Lower leg skin (tissue), 4 donors: ENCODE data around the gene UBXN7. TPM values are rescaled to one million over a fixed set of nuclear protein-coding genes. Genes with fewer than 3 reads are reported as not detected.
"Not testable (repeated sequence)": the region's sequence is repeated elsewhere in the genome, so short reads cannot be mapped to it uniquely, and the experiment has no call there.

Experiments used
- DNase-seq, 2 donors: peaks; one replicate each; pipeline ENCODE4 v3.0.0-alpha.2; 2019; ENCODE audit warnings: low spot score in 2 of 2
- H3K4me3 ChIP-seq: fragments of 200-600 bp; sonication (generic); 2 replicates; pipeline ENCODE4 v1.5.1; 2017; ENCODE audit warnings: mild to moderate bottlenecking, low read depth; ENCODE audit not compliant: poor library complexity, severe bottlenecking
- POLR2A ChIP-seq, 2 donors: fragments of 450-650 bp; IDR thresholded peaks; one replicate each; pipeline ENCODE4 v1.6.1; 2016 to 2017; ENCODE audit warnings: antibody characterized with exemption in 2 of 2, mild to moderate bottlenecking in 1 of 2, moderate library complexity in 1 of 2
- WGBS, 2 donors: methylation state at CpG; one replicate each; pipeline ENCODE4 v1.1.5; 2018; 5-methylcytosine and 5-hydroxymethylcytosine counted together
- intact Hi-C: fragments of 100-400 bp; cut with DNase I; formaldehyde crosslinking; loops from one replicate; pipeline ENCODE4 v1.15.0; 2023; ENCODE audit warnings: low total_unique reads
- total RNA-seq, 4 donors: library from RNA; depleted of rRNA; stranded (reverse); fragments of >200 nt; gene quantifications; one replicate each; pipeline ENCODE4 v1.1.0, GENCODE V29; 2016
- TF ChIP-seq, protein P1 (sequence below), 3 donors: fragments of 450-650 bp; IDR thresholded peaks; one replicate each; pipeline ENCODE4 v1.5.1; 2016; ENCODE audit warnings: antibody characterized with exemption in 3 of 3, mild to moderate bottlenecking in 3 of 3, moderate library complexity in 2 of 3

The UBXN7 gene
- total RNA-seq, 4 donors from 2014 or later = 20.5 to 30.4 (median 28.0) TPM

DNA sequence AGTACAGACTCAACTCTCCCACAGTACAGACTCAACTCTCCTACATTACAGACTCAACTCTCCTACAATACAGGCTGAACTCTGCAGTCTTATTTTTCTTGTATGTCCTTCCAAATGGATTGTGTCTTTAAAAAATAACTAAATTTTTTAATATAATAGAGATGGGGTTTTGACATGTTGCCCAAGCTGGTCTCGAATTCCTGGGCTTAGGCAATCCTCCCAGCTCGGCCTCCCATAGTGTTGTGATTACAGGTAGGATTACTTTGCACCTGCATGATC, 31.2 kb upstream of the UBXN7 start:
- 96 to 97% methylated on average over 2 of the region's 2 CpGs for WGBS, 2 donors
- TF ChIP-seq, protein P1, sequence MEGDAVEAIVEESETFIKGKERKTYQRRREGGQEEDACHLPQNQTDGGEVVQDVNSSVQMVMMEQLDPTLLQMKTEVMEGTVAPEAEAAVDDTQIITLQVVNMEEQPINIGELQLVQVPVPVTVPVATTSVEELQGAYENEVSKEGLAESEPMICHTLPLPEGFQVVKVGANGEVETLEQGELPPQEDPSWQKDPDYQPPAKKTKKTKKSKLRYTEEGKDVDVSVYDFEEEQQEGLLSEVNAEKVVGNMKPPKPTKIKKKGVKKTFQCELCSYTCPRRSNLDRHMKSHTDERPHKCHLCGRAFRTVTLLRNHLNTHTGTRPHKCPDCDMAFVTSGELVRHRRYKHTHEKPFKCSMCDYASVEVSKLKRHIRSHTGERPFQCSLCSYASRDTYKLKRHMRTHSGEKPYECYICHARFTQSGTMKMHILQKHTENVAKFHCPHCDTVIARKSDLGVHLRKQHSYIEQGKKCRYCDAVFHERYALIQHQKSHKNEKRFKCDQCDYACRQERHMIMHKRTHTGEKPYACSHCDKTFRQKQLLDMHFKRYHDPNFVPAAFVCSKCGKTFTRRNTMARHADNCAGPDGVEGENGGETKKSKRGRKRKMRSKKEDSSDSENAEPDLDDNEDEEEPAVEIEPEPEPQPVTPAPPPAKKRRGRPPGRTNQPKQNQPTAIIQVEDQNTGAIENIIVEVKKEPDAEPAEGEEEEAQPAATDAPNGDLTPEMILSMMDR (IDR thresholded peaks at IDR 0.05) = no peak
- no peak for TF ChIP-seq POLR2A (IDR thresholded peaks at IDR 0.05)
- DNase-seq = no peak
- no peak overlapping the region for H3K4me3 ChIP-seq
- intact Hi-C loops = no loop called here

DNA sequence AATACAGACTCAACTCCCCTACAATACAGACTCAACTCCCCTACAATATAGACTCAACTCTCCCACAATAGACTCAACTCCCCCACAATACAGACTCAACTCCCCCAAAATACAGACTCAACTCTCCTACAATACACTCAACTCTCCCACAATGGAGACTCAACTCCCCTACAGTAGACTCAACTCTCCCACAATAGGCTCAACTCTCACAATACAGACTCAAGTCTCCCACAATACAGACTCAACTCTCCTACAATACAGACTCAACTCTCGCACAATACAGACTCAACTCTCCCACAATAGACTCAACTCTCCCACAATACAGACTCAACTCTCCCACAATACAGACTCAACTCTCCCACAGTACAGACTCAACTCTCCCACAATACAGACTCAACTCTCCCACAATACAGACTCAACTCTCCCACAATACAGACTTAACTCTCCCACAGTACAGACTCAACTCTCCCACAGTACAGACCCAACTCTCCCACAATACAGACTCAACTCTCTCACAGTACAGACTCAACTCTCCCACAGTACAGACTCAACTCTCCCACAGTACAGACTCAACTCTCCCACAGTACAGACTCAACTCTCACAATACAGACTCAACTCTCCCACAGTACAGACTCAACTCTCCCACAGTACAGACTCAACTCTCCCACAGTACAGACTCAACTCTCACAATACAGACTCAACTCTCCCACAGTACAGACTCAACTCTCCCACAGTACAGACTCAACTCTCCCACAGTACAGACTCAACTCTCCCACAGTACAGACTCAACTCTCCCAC, 30.7 kb upstream of the UBXN7 start:
- intact Hi-C loops, H3K4me3 ChIP-seq, DNase-seq: not testable (repeated sequence)
- WGBS, 2 donors = 92 to 100% methylated on average over 1 of the region's 1 CpG

DNA sequence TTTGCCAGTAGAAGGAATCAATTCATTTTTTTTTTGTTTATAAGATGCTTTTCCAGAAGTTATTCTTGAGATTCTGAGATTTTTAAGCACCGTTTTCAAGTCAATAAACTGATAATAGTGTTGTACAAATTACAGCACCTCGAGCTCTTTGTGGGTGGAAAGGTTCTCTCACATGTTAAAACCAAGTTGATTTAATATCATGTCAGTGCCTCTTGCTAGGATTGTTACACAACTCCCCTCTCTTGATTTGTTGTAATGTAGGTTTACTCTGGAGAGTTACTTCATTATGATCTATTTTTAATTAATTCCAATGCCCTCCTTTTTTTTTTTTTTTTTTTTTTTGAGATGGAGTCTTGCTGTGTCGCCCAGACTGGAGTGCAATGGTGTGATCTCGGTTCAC, 25.8 kb upstream of the UBXN7 start:
- DNase-seq = no peak
- no peak for TF ChIP-seq POLR2A (IDR thresholded peaks at IDR 0.05)
- TF ChIP-seq, protein P1 (IDR thresholded peaks at IDR 0.05) = no peak
- intact Hi-C loops = no loop called here
- no peak overlapping the region for H3K4me3 ChIP-seq
- 58 to 67% methylated on average over 4 of the region's 4 CpGs for WGBS, 2 donors

DNA sequence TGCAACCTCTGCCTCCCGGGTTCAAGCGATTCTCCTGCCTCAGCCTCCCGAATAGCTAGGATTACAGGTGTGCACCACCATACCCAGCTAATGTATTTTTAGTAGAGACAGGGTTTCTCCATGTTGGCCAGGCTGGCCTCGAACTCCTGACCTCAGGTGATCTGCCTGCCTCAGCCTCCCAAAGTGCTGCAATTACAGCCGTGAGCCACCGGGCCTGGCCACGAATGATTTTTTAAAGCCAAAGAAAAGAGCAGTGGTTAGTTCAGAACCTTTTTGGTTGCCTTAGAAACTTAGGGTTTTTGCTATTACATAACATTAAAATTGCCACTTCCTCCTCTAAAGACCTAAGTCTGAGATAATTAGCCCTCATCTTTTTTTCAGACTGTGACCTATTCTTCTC, 25.2 kb upstream of the UBXN7 start:
- WGBS, 2 donors = 68 to 78% methylated on average over 7 of the region's 7 CpGs
- H3K4me3 ChIP-seq, intact Hi-C loops: not testable (repeated sequence)
- peak in 1 of 2 donors; percentile 10 for DNase-seq

DNA sequence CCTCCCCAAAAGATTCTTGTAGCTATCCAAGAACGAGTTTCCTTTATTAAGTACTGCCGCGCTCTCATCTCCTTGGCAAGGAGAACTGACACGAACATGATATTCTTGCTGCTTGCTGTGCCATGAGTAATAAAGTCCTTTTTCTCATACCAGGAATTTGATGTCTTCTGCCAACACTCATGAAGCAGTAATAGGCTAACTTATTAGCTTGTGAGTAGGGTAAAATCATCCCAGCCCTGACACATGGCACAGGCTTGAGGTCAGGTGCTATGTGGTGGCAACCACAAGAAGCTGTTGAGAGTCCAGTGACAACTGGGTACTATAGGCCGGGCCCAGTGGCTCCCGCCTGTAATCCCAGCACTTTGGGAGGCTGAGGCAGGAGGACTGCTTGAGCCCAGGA, 22.7 kb upstream of the UBXN7 start:
- intact Hi-C loops = no loop called here
- no peak for TF ChIP-seq POLR2A (IDR thresholded peaks at IDR 0.05)
- TF ChIP-seq, protein P1 (IDR thresholded peaks at IDR 0.05) = no peak
- peak in 1 of 2 donors; percentile 42 for DNase-seq
- H3K4me3 ChIP-seq = no peak overlapping the region
- 62 to 65% methylated on average over 6 of the region's 6 CpGs for WGBS, 2 donors

DNA sequence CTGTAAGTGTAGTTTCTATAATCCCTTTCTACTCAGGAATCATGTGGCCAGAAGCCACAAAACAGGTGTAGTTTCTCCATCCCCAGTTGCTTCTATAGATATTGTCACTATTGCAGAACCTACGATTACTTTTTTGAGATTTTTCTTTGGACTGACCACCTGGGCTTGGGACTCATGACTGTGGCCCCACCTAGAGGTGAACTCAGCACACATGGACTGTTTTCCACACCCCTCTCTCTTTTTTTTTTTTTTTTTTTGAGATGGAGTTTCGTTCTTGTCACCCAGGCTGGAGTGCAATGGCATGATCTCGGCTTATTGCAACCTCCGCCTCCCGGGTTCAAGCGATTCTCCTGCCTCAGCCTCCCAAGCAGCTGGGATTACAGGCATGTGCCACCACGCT, 13.2 kb upstream of the UBXN7 start:
- intact Hi-C loops, DNase-seq, H3K4me3 ChIP-seq: not testable (repeated sequence)
- WGBS, 2 donors = 89 to 94% methylated on average over 7 of the region's 7 CpGs

DNA sequence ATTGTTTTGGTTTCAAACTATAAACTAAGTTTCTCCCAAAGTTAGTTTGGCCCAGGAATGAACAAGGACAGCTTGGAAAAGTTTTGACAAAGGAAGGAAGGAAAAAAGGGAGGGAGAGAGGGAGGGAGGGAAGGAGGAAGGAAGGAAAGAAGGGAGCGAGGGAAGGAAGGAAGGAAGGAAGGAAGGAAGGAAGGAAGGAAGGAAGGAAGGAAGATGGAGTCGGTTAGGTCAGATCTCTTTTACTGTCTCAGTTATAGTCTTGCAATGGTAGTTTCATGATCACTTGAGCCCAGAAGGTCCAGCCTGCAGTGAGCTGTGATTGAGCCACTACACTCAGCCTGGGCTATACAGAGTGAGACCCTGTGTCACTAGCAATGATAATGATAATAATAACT, 12.3 kb upstream of the UBXN7 start:
- TF ChIP-seq, protein P1 (IDR thresholded peaks at IDR 0.05) = no peak
- no peak for TF ChIP-seq POLR2A (IDR thresholded peaks at IDR 0.05)
- intact Hi-C loops = no loop called here
- DNase-seq = peak in 1 of 2 donors; percentile 8
- 45 to 55% methylated on average over 2 of the region's 2 CpGs for WGBS, 2 donors
- H3K4me3 ChIP-seq = no peak overlapping the region
